Loucy (cell line): ENCODE data around the gene RPL31.

ENCODE experiments used
- EZH2phosphoT487 ChIP-seq: fragments of 200-600 bp; IDR thresholded peaks from 2 replicates; pipeline ENCODE4 v1.6.1; 2018; ENCODE audit warnings: antibody characterized with exemption, mild to moderate bottlenecking, moderate library complexity, borderline replicate concordance
- TF ChIP-seq, protein P1 (sequence below): fragments of 200-600 bp; sonication (generic); conservative IDR thresholded peaks from 2 replicates; pipeline ENCODE4 v1.5.1; 2014; ENCODE audit warnings: mild to moderate bottlenecking, antibody characterized with exemption, low read length

DNA sequence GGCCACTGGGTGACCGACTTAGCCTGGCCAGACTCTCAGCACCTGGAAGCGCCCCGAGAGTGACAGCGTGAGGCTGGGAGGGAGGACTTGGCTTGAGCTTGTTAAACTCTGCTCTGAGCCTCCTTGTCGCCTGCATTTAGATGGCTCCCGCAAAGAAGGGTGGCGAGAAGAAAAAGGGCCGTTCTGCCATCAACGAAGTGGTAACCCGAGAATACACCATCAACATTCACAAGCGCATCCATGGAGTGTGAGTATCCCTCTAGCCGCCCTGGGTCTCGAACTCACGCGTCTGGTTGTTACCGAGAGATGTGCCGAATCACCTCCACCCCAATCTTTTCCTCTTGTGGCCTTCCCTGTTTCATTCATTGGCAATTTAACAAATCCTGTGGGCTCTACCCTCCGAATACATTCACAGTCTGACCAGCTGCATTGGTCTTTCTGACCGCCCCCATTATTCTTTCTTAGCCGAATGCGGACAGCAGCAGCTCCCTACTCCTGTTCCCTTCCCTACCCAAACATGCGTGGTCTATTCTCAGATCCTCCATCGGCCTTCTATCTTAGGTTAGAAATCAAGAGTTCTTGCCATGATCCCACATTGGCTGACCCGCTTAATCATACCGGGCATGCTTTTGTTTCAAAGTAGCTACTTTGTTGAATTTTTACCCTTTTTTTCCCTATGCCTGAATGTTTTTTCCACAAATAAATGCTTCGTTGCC lies 631 bp downstream of the RPL31 start:
- no peak for TF ChIP-seq EZH2phosphoT487
- TF ChIP-seq, protein P1, sequence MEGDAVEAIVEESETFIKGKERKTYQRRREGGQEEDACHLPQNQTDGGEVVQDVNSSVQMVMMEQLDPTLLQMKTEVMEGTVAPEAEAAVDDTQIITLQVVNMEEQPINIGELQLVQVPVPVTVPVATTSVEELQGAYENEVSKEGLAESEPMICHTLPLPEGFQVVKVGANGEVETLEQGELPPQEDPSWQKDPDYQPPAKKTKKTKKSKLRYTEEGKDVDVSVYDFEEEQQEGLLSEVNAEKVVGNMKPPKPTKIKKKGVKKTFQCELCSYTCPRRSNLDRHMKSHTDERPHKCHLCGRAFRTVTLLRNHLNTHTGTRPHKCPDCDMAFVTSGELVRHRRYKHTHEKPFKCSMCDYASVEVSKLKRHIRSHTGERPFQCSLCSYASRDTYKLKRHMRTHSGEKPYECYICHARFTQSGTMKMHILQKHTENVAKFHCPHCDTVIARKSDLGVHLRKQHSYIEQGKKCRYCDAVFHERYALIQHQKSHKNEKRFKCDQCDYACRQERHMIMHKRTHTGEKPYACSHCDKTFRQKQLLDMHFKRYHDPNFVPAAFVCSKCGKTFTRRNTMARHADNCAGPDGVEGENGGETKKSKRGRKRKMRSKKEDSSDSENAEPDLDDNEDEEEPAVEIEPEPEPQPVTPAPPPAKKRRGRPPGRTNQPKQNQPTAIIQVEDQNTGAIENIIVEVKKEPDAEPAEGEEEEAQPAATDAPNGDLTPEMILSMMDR = no peak
